Mucosa of gallbladder (tissue), 1 donor: Measurements from ENCODE around the gene MTIF3. TPM values are rescaled to one million over a fixed set of nuclear protein-coding genes. Genes with fewer than 3 reads are reported as not detected.
A peak's percentile ranks its signal among the peaks of the same experiment; 100 is the strongest.
"Not testable (repeated sequence)": the region's sequence is repeated elsewhere in the genome, so short reads cannot be mapped to it uniquely, and the experiment has no call there.

Source experiments
- DNase-seq: peaks from one replicate; pipeline ENCODE4 v3.0.0-alpha.2; 2020; ENCODE audit warnings: low spot score
- total RNA-seq: library from RNA; stranded (reverse); gene quantifications from one replicate; pipeline ENCODE4 v1.2.1, GENCODE V29; 2021
- donor health status: DM: no; HTN: no; CAD: no.

Gene MTIF3
- total RNA-seq, 1 donor from 2014 or later: 56.3 TPM

DNA sequence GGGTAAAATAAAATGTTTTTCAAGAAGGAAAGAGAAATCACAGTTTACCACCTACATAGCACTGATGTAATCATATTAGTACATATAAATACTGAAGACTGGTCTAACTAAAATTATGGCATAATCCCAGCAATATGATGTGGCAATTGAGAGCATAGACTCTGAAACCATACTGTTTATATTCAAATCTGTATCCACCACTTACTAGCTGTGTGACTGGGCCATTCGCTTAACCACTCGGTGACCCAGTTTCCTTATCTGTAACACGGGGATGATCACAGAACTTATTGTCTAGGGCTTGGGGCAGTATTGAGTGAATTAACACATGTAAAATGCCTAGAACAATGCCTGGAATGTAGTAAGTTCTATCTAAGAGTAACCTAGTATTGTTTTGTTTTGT lies 39.0 kb downstream of the MTIF3 start:
- no peak for DNase-seq

DNA sequence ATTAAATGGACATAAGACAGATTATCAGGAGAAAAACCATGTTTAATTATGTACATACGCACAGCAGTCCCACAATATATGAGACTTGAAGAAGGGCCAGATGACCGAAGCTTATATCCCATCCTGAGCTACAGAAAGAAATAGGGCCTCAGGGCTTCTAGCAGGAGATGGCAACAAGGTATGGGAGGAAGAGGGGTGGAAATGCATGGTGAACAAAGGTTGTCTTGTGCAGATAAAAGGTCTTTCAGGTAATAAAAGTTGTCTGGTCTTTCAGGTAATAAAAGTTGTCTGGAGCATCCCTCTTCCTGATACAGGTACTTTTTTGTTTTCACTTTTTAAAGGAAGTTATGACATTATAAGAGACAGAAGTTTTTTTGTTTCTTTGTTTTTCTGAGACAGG lies 41.4 kb downstream of the MTIF3 start:
- no peak for DNase-seq

DNA sequence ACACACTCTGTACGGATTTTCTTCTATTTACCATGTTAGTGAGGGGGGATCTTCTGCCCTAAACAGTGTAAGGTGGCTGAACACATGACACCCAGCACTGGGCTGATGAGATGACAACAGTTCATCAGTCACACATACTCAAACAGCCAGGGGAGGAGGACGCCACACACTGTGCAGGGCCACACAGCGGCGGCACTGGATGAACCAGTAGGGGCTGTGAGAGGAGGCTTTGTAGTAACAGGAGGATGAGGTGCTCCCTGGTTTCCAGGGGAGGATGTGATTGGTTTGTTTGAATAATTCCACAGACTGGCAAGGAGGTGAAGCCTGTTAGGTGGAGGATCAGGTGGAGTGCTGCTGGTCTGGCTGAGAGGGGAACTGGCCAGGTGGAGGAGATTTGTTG lies 42.3 kb downstream of the MTIF3 start:
- DNase-seq: no peak

DNA sequence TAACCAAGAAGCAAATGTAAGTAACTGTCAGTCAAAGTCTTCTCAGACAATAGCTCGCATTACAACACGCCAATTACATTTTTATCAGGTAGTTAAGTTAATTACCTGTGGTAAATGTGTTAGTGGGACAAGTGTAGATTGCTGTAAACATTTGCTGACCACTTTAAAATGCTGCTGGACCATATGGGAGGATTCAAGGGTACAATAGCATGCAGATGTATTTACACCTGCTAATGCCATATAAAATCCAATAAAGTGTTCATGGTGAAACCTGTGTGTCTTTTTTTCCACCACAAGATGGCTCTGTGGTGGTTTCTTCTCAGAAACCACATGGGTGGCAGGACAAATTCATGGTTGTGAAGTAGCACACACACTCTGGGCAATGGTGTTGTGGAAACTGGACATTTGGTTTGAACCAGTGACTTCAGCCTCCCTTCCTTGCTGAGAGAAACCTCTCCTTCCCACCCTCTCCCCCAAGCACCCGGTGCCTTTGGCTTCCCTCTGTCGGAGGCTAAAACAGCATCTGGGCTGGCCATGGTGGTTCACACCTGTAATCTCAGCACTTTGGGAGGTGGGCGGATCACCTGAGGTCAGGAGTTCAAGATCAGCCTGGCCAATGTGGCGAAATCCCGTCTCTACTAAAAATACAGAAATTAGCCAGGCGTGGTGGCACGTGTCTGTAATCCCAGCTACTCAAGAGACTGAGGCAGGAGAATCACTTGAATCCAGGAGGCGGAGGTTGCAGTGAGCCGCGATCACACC lies 44.0 kb downstream of the MTIF3 start:
- DNase-seq: no peak

DNA sequence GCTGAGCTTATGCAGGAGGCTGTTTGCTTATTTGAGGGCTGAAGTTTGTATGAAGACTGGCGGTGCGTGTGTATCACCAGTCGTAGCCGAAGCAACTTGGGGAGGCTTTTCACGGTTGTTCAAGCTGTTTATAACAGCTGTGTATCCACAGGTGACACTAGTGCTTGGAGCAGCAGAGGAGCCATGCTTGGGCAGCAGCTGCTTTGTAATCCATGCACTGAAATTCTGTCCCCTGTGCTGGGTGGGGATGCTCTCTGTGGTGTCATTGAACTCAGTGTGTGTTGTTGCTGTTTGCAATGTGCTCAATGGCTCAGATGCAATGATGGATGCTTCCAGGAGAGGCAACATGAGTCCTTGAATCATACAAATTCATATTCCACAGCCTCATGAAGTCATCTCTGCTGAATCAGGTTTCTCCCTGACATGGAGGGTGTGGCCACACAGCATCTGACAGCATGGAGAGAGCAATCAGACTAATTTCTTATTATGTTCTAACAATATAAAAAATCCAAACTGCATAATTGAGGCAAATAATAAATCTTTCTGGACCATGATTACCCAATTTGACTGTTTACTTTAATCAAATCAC lies 44.7 kb downstream of the MTIF3 start:
- no peak for DNase-seq

DNA sequence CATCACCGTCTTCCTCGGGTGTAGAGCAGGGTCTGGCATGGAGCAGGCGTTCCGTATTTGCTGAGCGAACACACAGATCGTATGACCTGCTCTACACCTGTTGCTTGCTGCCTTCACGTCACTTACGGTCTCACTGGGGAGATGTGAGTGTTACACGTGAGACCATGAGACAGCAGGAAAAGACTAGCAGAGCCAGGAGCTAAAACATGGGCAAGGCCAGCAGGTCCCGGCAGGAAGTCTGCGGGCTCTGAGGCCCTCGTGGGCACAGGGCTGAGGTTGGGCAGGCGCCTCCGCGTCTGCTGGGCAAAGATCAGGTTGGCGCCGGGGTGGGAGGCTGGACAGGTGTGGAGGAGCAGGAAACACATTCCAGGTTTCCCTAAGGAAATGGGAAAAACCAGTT lies 45.7 kb downstream of the MTIF3 start:
- DNase-seq: peak; percentile 76

DNA sequence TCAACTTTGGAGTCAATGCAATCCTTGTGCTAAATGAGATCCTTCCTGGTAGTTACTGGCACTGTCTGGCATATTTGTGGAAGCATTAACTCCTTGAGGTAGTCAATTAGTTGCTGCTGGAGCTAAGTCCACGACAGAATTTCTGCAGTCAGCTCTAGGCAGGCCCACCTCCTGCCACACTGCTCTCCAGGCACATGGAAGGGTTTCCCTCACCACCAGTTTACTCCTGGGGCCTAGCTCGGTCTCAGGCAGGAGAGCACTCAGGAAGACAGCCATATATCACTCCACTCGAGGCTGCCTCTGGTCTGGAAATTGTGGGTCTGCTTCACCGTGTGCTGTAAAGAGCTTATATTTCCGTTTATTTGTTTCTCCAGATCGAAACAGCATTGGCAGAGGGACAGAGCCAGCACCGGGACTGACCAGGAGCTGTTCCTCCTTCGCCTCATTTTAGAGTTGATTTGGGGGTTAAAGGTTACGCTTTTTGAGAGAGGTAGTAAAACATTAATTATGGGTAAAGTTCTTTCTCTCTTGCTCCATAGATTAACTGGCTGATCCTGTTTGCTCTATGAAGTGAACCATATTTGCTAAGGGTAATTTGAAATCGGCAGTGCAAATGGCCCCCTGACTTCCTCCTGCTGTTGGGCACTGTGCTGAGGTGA lies 46.5 kb downstream of the MTIF3 start:
- DNase-seq: peak; percentile 78

DNA sequence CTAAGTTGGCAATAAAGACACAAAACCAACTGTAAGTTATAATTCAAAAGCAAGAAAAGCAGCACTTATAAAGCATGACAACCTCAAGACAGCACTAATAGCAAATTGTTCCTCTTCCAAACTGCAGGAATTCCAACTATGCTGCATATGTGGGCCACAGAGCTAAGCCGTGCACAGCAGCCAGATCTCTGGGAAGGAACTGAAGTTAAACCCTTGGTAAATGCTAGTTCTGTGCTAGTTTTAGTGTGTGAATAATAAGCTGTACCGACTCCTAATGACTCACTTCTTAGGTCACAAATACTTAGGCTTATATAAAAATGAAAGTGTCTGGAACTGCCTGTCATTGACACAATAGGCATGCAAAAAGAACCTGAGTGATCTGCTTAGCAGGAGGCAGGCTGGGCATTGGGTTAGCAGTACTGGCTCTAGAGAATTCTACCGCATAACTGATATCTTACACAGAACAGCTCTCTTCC lies 47.1 kb downstream of the MTIF3 start:
- DNase-seq: no peak

DNA sequence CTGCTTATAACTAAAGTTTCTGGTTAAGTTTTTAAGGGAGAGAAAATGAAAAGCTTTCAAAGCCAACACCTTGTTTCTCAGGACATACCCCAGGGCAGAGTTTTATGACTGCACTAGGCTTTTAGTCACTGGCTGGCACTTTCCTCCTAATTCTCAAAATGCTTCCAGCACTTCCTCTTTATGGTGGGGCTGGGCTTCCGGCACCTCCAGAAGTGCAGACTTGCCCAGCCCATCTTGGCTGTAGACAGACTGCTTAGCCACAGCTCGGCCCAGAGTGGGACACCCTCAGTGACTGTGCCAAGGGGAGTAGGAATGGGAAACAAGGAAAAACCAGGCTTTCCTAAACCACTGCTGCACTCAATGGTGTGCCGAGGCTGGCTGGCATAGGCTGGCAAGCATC lies 49.2 kb downstream of the MTIF3 start:
- DNase-seq: no peak

DNA sequence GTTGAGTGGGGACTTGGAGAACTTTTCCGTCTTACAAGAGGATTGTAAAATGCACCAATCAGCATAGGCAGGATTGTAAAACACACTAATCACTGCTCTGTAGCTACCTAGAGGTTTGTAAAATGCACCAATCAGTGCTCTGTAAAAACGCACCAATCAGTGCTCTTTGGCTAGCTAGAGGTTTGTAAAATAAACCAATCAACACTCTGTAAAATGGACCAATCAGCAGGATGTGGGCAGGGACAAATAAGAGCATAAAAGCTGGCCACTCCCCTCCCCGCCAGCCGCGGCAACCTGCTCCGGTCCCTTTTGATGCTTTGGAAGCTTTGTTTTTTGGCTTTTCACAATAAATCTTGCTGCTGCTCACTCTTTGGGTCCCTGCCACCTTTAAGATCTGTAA lies 50.0 kb downstream of the MTIF3 start:
- DNase-seq: not testable (repeated sequence)

DNA sequence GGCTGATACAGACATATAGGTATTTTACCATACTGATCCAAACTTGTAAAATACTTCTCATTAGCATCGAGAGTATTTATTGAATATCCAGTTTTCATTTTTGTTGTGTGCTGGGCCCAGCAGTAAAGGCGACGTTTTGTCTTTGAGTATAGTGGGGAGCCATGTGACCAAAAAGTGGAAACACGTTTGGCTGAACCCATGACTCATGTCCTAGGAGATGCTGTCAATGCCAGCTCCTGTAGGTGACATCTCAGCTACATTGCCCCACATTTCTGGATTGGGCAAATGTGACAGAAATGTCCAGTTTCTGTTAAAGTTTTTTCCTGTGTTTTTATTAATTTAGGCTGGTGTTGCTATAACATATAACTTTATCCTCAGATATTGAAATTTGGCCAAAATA lies 52.0 kb downstream of the MTIF3 start:
- DNase-seq: no peak

DNA sequence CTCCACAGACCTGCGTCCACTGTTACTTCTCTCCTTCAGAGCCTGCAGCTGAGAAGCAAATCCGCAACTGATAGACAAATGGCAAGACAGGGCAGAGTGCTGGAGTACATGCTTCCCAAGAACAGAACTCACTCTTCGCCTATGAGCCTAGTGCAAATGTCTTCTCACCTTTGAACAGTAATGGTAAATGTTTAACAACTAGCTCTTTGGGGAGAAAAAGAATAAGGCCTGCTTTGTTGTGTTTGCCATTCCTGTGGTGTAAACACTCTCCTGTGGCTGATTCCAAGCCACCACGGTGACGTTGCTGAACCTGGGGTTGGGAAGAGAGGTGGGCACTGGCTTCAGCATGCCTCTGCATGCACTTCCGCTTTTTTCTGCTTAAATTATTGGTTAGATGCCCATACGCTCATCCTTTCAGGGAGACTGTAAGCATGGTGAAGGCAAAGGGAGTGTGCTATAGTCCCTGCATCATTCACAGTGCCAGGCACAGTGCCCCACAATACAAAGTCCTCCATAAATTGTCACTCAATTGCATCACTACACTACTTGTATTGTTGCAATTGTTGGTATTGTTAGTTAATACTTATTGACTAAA lies 54.0 kb downstream of the MTIF3 start:
- no peak for DNase-seq

DNA sequence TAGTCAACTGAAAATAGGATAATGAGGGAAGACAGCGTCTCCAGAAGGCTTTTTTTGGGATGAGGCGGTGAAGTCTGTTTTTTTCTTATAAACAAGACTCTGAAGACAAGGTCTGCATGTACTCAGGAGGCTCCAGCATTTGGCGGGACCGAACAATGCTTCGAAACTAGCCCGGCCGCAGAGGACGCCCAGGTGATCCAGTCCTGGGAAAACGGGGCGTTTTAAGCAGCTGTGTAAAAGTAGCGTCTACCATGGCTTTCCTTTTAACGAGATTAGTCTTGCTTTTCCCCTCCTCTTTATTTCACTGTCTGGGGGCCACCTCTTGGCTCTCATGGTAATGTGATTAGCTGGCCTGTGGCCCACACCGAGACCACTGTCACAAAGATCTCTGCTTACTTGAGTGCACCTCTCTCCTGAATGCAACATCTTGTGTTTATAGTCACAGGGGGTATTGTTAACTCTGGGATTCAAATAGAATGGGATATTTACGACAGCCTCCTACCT lies 55.3 kb downstream of the MTIF3 start:
- DNase-seq: no peak

DNA sequence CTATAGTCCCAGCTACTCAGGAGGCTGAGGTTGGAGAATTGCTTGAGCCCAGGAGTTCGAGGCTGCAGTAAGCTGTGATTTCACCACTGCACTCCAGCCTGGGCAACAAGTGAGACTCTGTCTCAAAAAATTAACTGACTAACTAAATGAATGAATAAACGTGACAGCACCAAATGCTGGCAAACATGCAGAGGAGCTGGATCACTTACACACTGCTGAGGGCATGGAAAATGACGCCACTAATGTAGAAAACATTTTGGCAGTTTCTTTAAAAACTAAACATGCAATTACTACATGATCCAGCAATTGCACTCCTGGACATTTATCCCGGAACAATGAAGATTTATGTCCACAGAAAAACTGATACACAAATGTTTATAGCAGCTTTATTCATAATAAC lies 57.3 kb downstream of the MTIF3 start:
- DNase-seq: no peak

DNA sequence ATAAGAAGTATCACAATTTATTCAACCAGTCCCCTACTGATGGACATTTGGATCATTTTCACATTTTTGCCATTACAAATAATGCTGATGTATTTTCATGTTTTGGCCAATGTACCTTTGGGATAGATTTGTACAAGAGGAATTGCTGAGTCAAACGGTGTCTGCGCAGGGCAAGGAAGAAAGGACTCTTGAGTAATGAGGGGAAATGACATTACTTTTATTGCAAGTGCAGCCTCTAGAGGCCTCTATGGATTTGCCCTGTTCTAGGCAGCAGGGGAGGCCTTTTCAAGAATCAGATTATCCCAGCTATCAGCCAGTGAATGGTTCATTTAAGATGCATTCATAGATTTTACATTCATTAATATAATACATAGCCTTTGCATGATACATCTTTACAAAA lies 58.9 kb downstream of the MTIF3 start:
- no peak for DNase-seq

DNA sequence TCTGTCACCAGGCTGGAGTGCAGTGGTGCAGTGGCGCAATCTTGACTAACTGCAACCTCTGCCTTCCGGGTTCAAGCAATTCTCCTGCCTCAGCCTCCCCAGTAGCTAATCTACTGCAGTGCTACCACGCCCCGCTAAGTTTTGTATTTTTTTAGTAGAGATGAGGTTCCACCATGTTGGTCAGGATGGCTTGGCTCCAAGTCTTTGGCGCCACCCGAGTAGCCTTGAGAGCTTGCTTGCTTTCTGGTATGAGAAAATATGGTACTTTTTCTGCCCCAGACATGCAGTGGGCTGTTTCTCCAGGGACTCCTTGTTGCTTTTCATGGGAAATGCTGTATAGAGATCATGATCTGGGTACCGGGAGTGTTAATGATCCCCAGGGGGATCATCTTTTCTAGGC lies 60.5 kb downstream of the MTIF3 start:
- no peak for DNase-seq

DNA sequence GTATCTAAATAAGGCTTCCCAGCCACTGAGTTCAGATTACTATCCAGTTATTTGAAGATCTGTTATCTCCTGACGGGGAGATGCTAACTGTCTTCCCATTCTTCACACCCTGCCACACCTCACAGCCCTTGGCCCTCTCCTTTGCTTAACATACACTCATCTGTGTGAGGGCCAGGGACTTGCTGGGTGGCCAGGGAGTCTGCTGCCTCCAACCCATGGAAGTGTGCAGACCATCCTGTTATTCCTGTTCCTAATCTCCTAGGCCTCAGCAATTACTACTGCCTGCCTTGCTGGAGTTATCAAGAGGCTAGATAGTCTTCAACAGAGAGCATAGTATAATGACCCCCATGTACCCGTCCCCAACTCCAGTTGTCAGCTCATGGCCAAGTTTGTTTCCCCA lies 62.1 kb downstream of the MTIF3 start:
- no peak for DNase-seq

Other genes with a start within 250 kb of the MTIF3 start
- gene RPL21, start 199.0 kb downstream of the MTIF3 start, total RNA-seq: 672 TPM
- 5.8 TPM for gene RASL11A, start 179.7 kb downstream of the MTIF3 start, total RNA-seq
- 65.7 TPM for gene GTF3A, start 25.9 kb downstream of the MTIF3 start, total RNA-seq
- gene LNX2, start 170.0 kb upstream of the MTIF3 start, total RNA-seq: 34.0 TPM
- gene POLR1D, start 171.3 kb upstream of the MTIF3 start, total RNA-seq: 153 TPM